Endometrium (tissue), 2 donors: ENCODE measurements around the gene SIK3.
"Not testable (repeated sequence)": the region's sequence is repeated elsewhere in the genome, so short reads cannot be mapped to it uniquely, and the experiment has no call there.

Experiments
- FAIRE-seq: peaks from 2 replicates; lab custom pipeline; 2012; peaks lifted over from hg19 to GRCh38; lab: Jason Lieb, UNC
- donor health status: control.
- donor health status: control.

Gene SIK3

DNA sequence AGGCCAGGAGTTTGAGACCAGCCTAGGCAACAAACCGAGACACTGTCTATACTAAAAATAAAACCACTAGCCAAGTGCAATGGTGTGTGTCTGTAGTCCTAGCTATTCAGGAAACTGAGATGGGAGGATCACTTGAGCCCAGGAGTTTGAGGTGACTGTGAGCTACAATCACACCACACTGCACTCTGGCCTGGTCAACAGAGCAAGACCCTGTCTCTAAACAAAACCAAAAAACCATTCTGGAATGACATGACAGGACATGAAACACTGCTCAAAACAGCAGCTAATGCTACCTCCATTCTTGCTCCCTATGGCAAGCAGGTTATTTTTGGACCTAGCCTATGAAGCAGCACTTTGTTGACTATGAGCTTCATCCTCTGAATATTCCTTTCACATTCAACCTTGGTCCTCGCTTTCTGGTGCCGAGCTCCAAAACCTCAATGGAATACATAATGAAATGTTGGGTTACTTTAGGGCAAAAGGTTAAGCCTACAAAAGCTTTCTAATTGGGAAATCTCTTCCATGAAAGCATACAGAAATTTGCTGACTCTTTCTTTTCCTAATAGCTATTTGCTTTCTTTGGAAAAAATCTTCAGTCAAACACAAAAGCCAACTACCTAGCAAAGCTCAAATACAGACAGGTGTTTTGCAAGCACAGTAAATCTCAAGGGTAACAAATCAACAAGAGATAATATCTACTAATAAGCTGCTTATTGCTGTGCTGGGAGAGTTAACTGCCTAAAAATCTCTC lies 21.1 kb downstream of the SIK3 start:
- FAIRE-seq = no peak

DNA sequence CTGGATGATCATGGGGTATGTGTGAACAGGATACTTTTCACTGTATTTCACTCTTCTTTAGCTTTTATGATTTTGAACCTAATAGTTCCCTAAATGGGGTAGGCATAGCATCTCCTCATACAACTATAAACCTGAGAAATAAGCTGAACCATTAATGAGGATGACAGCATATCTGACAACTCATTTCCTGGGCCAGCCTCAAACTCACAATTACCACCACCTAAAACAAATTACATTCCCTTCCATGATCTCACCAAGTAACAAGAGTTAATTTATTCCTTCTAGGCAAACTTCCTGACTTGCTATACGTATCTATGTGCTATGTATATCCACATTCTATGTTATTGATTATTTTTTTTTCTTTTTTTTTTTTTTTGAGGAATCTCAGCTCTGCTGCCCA lies 23.0 kb downstream of the SIK3 start:
- no peak for FAIRE-seq

DNA sequence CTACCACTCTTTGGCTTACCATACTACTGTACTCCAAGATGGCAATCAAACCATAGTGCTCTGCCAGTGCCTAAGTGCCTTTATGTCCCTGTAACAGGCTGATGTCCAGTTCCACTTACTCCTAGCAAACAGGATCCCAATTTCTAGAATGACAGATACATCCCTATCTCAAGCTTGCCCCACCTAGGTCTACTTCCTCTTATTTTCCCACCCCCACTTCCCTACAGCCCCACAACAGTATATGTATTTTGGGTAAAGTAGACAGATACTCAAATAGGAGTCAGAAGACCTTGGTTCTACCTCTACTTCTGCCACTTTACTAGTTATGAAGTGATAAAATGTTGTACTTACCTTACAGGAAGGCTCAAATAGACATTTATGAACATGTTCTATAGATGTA lies 24.1 kb downstream of the SIK3 start:
- no peak for FAIRE-seq

DNA sequence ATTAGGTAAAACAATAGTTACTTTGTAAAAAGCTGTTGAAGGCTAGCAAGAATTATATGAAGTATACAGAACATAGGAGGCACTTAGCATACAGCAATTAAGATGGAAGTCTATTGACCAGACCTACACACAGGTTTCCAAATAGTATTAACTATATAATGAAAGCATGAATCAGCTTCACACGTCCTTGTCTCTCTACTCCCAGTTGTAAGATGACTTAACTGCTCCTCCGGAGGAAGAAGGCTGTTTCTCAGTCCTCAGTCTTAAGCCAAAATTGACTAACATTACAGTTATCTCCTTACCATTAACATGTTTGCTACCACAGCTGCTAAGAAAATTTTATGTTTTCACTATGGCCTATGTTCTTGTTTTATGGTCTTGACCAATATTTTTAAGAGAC lies 24.7 kb downstream of the SIK3 start:
- no peak for FAIRE-seq

DNA sequence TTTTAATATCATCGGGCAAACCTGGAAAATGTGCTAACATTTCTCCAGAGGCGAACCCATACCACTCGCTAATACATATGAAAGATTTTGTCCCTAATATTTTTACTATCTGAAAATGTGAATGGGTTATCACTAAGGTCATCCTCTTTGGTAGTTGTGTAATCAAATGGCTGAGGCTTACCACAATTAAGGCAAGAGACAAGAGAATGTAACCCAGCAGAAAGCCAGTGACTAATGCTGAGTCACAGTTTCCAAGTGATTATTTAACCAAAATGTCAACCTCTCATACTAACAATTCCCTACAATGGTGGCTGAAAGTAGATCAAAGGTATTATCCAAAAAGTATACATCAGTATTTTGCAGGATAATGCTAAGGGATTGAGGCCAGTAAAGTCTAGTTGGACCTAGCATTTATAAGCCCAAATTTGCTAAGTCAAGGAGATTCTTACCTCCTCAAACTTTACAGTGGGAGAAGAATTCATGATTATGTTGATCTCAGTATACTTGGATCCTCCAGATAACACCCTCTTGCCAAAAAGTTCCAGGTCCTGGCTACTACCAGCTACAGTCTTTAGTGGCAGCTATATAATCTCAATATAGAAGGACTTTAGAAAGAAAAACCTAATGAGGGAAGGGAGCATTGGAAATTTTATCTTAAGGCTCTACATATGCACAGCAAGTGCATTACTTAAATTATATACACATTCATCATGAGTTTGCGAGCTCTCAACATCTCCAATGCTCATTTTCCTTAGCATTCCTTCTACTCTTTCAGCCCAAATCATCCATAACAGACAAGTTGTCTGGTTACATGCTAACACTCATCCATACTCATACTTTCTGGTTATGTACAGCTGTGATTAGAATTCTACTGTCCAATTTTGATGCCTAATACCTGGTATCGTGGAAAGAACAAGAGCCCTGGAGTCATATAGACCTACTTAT lies 25.4 kb downstream of the SIK3 start:
- FAIRE-seq = no peak

DNA sequence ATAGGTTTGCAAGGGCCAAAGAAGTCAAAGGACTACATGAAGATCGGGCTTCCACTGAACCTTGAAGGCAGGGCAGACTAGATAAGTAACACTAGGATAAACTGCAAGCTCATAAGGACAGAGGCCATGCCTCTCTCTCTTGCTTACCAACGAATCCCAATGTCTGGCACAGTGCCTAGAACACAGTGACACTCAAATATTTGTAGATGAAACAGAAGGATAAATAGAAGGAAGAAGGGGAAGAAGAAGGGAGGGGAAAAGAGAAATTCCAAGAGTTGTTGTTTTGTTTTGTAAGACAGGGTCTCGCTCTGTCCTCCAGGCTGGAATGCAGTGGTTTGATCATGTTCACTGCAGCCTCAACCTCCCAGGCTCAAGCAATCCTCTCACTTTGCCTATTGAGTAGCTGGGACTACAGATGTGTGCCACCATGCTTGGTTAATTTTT lies 26.9 kb downstream of the SIK3 start:
- FAIRE-seq = no peak

DNA sequence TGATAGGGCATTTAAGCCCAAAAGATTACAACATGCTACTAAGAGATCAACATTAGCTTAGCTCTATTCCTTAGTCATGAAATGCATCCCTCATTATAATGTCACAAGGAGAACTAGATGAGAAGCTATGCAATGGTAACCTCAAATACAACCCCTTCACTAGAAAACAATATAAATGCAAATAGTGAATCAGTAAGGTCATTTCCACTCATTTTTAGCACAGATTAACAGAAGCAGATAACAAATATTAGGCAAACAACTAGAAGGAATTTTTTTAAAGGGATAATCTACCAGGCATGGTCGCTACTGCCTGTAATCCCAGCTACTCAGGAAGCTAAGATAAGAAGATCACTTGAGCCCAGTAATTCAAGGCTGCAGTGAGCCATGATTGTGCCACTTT lies 28.2 kb downstream of the SIK3 start:
- no peak for FAIRE-seq

DNA sequence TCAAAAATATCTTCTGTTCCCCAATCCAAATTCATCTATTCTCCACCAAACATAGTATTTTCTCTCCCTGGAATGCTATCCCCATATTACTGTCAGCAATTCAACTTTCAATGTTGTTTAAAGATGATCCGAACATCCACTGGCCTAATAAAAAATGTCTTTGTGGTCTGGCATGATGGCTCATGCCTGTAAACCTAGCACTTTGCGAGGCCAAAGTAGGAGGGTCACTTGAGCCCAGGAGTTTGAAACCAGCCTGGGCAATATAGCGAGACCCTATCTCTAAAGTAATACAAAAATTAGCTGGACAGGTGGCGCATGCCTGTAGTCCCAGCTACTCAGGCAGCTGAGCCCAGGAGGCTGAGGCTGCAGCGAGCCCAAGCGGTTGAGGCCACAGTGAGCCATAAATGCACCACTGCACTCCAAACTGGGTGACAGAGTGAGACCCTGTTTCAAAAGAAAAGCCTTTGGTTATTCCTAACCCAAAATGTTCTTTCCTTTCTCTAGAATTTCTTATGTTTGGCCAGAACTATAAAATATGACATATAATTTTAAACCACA lies 29.8 kb downstream of the SIK3 start:
- no peak for FAIRE-seq

DNA sequence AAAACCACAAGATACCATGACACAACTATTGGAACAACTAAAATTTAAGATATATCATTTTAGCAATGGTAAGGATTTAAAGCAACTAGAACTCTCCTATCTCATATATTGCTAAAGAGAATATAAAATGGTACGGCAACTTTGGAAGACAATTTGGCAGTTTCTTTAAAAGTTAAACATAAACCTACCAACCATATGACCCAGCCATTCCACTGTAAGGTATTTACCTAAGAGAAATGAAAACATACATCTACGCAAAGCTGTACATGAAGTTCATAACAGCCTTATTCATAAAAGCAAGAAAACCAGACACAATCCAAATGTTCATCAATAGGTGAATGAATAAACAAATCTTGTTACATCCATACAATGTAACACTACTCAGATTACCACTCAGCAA lies 31.3 kb downstream of the SIK3 start:
- no peak for FAIRE-seq

DNA sequence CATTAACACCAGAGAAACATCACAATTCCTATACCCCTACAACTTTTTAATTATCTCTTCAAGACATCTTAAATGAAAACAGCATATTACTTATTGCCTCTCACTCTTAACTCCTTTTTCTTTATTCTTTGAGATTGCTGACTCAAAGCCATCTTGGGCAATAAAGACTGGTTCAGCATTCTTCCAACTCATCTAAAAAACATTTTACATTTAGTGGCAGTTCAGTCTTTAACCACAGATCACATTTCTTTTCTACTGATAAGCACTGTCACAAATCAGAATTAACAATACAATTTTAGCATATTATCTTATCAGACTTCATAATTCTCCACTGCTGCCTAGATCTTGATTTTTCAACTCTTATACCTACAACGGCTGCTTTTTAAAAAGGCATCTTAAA lies 34.0 kb downstream of the SIK3 start:
- FAIRE-seq = no peak

DNA sequence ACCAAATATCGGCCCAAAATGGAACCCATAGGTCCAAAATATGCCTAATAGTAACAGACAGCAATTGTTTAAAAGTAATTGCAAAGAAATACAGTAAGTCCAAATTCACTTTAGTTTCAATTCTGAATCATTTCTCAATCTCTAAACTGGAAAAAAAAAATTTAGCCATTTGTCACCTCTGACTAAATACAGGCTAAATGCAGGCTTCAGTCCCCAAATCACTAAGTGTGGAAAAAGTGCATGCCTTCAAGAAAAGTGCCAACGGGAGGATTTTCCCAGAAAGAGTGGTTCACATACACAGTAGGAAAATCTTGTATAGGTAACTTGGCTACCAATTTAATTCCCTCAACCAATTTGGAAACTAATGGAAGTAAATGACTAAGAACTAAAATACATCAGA lies 35.7 kb downstream of the SIK3 start:
- FAIRE-seq = no peak

DNA sequence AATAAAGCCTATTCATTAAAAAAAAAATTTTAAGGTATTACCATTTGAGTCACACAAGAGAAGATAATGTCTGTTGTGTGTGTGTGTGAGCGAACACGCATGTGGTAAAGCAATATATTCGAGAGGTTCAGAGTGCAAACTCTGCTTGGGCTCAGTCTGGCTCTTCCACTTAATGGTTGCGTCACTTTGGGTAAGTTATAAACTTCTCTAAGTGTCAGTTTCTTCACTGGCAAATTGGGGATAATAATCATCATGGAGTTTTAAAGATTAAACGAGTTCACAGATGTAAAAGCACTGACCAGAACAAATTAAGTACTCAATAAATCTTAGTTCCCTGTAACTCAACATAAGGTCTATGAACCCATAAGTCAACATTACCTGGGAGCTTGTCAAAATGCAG lies 37.0 kb downstream of the SIK3 start:
- no peak for FAIRE-seq

DNA sequence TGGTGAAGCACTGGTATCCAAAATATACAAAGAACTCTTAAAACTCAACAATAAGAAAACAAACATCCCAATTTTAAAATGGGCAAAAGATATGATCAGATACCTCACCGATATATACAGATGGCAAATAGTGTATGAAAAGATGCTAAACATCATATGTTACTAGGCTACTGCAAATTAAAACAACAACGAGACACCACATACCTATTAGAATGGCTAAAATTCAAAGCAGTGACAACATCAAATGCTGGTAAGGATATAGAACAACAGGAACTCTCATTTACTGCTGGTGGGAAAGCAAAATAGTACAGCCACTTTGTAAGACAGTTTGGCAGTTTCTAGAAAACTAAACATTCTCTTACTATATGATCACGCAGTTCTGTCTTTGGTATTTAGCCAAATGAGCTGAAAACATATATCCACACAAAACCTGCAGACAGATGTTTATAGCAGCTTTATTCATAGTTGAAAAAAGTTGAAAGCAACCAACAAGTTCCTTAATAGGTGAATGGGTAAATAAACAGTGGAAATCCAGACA lies 38.5 kb downstream of the SIK3 start:
- FAIRE-seq = no peak

DNA sequence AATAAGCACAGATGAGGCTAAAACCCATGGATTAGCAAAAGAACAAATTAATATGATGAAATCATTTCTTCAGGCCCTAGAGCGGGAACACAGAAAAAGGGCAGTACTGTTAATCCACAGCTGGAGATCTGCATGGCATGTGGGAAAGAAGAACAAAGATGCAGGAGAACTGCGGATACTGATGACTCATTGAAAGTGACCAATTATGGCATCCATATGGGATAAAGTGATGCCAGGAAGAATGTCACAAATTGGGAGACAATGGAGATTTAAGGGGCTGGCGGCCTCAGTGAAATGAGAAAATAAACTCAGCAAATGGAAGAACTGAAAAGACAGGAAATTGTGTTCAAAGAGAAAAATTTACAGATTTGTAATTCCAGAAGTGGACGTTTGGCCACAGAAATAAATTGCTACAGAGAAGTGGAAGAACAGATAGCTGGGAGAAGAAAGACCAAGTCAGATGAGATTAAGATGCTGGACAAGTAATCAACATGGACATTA lies 39.4 kb downstream of the SIK3 start:
- no peak for FAIRE-seq

DNA sequence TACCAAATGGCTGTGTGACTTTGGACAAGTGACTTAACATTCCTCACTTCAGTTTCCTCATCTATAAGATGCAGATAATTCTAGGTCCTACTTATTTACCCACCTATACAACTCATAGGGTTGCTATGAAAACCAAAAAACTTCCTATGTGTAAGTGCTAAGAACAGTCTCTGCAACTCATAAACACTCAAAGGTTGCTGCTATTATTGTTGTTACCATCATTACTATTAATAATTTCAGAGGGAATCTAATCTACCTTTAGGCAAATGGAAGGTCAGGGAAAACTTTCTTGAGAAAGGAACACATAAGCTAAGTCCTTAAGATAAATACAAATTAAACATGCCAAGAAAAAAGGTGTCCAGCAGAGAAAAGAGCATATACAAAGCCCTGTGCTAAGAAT lies 40.5 kb downstream of the SIK3 start:
- FAIRE-seq = no peak

DNA sequence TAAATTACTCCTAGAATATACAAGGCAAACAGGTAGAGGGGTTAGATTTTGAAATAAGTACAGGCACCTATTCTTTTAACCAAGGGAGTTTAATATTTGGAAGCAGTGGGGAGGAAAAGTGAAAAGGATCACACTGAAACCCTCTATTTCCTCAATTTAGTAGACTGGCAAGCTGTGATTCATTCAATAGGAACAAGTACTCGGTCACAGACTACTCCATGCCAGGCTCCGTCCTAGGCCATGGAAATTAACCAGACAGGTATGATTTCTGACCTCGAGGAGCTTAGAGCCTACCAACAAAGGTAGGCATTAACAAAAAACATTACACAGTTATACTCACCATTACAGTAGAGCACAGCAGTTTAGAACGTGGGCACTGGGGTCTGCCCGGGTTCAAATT lies 40.9 kb downstream of the SIK3 start:
- FAIRE-seq = no peak

DNA sequence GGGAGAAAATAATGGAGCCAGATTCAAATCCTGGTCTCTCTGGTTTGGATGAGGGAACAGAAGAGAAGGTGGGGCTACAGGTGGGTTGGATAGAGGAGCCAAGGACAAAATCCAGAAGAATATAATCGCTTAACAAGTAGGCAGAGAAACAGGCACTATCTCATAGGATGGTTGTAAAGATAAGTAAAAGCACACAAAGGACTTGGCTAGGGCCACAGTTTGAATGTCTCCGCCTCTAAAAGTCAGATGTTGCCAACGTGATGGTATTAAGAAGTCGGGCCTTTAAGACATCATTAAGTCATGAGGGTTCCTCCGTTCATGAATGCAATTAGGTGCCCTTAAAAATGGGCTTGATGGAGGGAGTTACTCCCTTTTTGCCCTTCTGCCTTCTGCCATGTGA lies 42.8 kb downstream of the SIK3 start:
- FAIRE-seq = no peak

DNA sequence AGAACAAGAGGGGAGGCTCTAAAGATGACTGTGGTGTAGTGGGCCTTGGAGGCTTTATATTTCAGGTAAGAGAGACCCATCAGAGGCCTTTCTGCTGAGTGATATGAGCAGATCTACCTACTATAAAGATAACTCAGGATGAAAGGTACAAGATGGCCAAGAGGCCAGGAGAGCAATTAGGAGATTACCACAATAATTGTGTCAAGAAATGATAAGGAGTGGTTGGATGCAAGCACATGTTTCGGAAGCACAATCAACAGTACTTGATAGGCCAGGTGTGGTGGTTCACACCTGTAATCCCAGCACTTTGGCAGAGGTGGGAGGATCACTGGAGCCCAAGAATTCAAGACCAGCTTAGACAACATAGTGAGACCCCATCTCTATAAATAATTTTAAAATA lies 43.8 kb downstream of the SIK3 start:
- no peak for FAIRE-seq

DNA sequence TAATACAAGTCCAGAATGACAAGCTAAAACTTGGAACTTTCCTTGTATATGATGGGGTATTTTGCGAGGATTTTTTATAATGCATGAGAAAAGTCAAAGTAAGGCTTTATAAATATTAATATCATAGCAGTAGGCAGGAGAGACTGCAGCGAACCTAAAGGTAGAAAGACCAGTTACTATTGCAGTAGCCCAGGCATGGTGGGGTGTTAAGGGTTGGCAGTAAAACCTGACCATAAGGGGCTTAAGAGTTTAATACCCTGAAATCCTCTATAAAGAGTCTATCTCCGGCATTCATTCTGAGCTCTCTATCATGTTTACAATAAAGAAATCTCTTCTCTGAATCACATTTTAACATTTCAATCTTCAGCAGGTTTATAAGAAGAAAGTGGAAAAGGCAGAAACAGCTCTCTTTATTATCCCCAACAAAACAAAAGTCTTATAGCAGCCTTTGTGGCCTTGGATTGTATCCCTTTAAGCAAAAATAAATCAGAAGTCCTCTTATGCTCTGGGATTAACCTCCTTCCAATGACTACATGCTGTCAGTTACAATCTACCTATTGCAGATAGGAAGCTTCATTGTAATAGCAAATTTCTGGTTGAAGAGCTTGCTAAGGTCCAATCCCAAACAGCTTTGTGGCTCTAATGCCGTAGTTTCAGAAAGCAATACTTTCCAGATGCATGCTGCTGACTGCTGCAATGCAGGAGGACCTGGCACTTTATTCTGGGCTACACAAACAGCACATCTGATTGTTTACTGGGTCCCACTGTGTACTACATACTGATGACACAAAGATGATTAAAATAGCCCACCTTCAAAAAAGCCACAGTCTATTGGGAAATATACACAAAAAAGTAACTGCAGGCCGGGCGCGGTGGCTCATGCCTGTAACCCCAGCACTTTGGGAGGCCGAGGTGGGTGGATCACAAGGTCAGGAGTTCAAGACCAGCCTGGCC lies 45.8 kb downstream of the SIK3 start:
- FAIRE-seq = no peak

DNA sequence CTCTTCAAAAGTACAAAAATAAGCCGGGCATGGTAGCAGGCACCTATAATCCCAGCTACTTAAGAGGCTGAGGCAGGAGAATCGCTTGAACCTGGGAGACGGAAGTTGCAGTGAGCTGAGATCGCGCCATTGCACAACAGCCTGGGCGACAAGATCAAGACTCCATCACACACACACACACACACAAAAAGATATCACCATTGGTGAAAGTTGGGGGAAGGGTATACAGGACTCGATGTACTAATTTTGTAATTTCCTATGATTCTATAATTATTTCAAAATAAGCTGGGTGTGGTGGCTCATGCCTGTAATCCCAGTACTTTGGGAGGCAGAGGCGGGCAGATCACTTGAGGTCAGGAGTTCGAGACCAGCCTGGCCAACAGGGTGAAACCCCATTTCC lies 48.1 kb downstream of the SIK3 start:
- not testable (repeated sequence) for FAIRE-seq

DNA sequence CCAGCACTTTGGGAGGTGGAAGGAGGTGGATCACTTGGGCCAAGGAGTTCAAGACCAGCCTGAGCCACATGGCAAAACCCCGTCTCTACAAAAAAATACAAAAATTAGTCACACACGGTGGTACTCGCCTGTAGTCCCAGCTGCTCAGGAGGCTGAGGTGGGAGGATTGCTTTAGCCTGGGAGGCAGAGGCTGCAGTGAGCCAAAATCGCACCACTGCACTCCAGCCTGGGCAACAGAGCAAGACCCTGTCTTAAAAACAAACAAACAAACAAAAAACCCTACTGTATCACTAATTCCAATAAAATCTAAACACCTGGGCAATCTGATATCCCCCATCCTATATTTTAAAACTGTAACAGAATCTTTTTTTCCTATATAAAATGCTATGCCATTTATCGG lies 51.6 kb downstream of the SIK3 start:
- FAIRE-seq = not testable (repeated sequence)

DNA sequence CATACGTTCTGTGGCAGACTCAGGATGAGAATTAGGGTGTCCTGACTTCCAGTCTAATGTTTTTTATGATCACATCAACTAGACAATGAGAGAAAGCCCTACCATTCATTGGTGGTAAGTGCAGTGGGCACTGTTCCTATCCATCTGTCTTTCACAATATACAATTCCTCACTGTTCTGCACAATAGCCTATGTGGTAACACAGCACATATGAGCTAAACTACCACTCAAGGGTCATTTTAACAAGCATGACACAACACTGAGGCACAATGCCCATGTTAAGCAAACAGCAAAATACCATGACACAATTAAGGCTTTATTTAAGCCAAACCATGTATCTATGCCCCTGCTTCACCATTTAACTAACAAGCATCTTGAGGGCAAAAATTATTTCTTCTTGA lies 52.3 kb downstream of the SIK3 start:
- FAIRE-seq = no peak
